ENCODE results near the gene EMSY.

The EMSY gene

DNA sequence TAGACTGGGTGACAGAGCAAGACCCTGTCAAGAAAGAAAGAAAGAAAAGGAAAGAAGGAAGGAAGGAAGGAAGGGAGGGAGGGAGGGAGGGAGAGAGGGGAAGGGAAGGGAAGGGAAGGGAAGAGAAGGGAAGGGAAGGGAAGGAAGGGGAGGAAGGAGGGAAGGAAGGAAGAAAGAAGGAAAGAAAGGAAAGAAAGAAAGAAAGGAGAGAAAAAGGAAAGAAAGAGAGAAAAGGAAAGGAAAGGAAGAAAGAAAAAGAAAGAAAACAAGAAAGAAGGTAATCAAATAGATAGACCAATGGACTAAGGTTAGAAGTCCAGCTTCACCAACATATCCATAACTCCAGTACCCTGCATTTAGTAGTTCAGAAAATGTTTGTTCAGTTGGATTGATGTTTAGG lies 18.2 kb upstream of the EMSY start:
- no peak for DNase-seq (ENCODE audit: extremely low read depth, low read depth)
- H3K4me3 ChIP-seq (replicated peaks; ENCODE audit: low read depth, low read length) = no peak overlapping the region
- TF ChIP-seq, protein P1, sequence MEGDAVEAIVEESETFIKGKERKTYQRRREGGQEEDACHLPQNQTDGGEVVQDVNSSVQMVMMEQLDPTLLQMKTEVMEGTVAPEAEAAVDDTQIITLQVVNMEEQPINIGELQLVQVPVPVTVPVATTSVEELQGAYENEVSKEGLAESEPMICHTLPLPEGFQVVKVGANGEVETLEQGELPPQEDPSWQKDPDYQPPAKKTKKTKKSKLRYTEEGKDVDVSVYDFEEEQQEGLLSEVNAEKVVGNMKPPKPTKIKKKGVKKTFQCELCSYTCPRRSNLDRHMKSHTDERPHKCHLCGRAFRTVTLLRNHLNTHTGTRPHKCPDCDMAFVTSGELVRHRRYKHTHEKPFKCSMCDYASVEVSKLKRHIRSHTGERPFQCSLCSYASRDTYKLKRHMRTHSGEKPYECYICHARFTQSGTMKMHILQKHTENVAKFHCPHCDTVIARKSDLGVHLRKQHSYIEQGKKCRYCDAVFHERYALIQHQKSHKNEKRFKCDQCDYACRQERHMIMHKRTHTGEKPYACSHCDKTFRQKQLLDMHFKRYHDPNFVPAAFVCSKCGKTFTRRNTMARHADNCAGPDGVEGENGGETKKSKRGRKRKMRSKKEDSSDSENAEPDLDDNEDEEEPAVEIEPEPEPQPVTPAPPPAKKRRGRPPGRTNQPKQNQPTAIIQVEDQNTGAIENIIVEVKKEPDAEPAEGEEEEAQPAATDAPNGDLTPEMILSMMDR (IDR thresholded peaks at IDR 0.05; ENCODE audit: low read depth, low read length, missing control alignments) = no peak

DNA sequence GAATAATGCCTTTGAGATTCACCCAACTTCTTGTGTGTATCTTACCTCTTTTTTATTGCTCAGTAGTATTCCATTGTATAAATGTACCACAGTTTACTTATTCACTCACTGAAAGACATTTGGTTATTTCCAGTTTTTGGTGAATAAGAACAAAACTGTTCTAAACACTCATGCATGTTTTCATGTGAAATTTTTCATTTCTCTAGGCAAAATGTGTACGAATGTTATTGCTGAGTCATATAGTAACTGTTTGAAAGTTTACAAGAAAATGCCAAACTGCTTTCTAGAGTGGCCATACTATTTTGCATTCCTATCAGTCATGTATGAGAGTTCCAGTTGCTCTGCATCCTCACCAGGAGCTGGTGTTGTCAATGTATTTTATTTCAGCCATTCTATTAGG lies 8.8 kb upstream of the EMSY start:
- no peak overlapping the region for H3K4me3 ChIP-seq (replicated peaks; ENCODE audit: low read depth, low read length)
- no peak for DNase-seq (ENCODE audit: extremely low read depth, low read depth)
- TF ChIP-seq, protein P1 (IDR thresholded peaks at IDR 0.05; ENCODE audit: low read depth, low read length, missing control alignments) = no peak

DNA sequence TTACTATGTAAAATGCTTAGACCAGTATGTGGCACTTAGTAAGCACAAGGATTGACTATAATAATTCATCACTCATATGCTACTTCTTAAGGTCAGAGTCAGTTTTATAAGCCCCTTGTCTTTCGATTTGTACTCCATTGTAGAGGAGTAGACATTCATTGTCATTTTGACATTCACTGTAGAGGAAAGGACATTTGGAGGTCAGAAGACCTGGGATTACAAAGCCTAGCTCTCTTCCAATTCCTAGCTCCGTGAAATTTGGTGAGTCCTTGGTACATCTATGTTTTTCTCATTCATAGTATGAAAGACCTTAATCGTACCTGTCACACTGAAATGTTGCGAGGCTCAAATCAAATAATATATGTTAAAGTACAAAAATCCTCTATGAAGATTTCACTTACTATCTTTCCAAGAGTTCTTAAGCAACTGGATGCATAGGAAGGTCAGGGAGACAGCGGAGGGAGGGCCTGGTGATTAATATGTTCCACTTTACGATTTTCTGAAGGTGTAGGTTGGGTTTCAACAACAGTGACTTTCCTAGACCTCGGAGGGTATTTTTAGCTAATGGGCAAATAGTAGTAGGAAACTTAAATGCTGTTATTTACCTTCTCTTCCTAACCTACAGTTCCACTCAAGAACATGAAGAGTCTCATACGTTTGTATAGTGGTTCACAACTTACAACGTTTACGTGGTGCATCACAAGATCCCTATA lies 1.4 kb upstream of the EMSY start:
- H3K4me3 ChIP-seq (replicated peaks; ENCODE audit: low read depth, low read length) = peak overlapping the region; percentile 97
- DNase-seq (ENCODE audit: extremely low read depth, low read depth) = no peak
- TF ChIP-seq, protein P1 (IDR thresholded peaks at IDR 0.05; ENCODE audit: low read depth, low read length, missing control alignments) = no peak

DNA sequence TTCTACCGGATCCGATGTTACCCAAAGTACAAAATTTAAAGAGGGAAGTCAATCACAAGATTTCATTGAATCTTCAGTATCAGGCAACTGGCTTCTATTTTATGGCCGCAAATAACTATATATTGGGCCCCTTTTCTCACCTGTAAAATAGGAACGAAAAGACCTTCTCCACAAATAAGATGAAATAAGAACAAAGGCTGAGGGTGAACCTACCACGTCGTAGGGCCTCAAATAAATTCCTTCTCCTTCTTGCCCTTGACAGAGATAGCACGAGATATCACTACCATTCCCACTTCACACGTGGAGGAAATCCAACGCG lies 794 bp upstream of the EMSY start:
- peak overlapping the region; percentile 97 for H3K4me3 ChIP-seq (replicated peaks; ENCODE audit: low read depth, low read length)
- TF ChIP-seq, protein P1 (IDR thresholded peaks at IDR 0.05; ENCODE audit: low read depth, low read length, missing control alignments) = no peak
- peak; percentile 14 for DNase-seq (ENCODE audit: extremely low read depth, low read depth)

DNA sequence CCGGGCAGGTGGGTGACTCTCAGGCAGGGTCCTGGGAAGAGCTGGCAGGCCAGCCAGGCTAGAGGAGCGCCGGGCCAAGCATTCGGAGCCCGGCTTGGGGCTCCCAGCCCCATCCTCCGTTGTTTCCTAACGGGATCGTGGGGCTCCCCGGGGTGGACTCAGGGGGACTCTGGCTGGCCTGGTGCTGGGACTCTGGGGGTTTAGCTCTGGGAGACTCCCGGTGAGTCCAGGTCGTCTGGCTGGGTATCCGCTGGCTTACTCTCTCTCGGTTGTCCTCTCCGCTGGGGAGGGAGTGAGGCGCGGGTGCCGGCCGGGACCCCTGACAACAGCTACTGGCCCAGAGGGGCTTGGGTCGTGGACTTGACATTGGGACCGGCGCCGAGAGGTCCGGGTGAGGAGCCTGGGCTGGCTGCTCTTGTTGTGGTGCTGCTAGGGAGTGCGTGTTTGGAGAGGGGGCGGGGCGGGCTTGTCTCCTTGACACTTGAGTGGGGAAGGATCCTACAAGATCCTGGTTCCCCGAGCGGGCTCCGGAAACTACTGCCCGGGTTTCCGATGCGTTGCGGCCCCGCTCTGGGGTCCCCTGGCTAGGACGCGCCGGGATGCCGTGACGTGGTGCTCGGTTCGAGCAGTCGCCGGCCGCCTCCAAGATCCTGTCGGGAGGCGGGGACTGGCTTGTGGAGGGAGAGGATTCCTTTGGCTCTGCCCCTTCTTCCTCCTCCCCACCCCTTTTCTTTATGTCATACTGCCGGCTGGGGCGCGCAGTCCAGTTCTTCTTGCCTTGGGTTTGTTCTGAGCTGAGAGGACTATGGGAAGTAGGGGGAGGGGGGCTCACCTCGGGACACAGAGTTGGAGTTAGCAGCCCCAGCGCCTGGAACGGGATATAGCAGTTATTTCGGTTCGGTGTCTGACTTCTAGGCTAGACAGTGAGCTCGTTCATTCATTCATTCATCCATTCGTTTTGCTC lies 585 bp downstream of the EMSY start:
- TF ChIP-seq, protein P1 (IDR thresholded peaks at IDR 0.05; ENCODE audit: low read depth, low read length, missing control alignments) = no peak
- H3K4me3 ChIP-seq (replicated peaks; ENCODE audit: low read depth, low read length) = peak overlapping the region; percentile 97
- DNase-seq (ENCODE audit: extremely low read depth, low read depth) = peak; percentile 67

DNA sequence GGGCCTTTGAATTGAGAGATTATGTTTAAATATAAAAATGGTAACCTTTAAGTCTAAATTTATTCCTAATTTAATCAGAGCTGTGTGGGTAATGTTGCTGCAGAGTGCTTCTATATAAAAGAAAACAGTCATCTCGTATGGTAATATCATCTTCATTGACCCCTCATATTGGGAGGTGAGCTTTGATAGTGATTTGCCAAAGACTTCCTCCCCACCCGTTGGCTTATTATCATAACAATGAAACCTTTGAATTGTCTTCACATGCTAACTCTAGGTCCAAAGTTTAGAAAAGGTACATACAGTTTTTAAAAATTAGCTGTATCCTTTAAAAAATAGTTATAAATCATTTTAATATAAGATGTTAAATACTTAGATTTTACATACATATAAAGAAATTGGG lies 3.7 kb downstream of the EMSY start:
- H3K4me3 ChIP-seq (replicated peaks; ENCODE audit: low read depth, low read length) = no peak overlapping the region
- no peak for DNase-seq (ENCODE audit: extremely low read depth, low read depth)
- TF ChIP-seq, protein P1 (IDR thresholded peaks at IDR 0.05; ENCODE audit: low read depth, low read length, missing control alignments) = no peak
